Measurements from ENCODE around the gene DTNBP1.
"Not testable (repeated sequence)": the region's sequence is repeated elsewhere in the genome, so short reads cannot be mapped to it uniquely, and the experiment has no call there.

The DTNBP1 gene

DNA sequence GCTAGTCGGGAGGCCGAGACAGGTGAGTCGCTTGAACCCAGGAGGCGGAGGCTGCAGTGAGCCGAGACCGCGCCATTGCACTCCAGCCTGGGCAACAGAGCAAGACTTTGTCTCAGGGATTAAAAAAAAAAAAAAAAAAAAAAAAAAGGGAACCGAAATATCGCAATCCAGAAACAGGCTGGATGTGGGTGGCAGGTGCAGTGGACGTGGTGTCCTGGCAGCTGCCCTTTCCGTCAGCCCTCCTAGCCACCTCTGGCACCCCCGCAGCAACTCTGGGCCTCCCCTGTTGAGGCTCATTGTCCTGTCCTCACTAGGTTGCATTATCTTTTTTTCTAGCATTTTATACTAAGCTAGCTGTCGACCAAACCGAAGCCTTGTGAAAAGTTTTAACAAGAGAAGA is 113.5 kb downstream of the DTNBP1 start:
- DNase-seq, result no peak
- intact Hi-C loops (cut with DNase I), result no loop called here

DNA sequence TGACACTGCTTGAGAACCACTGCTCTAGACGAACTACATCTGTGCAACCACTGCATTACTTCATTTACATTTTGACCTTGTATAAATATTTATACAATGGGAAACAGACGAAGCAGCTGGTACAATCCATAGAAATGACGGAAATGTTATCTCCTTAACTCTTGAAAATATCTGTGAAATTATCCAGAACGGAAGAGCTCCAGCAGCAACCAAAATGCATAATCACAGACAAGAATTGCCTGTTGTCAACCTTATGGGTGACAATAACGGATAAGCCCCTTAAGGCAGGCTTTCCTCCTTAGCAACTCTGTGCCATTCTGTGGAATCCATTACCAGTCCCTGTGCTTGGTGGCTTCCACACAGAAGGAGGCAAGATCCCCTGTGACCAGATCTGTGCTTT is 115.4 kb downstream of the DTNBP1 start:
- intact Hi-C loops (cut with DNase I), result no loop called here
- DNase-seq, result no peak

DNA sequence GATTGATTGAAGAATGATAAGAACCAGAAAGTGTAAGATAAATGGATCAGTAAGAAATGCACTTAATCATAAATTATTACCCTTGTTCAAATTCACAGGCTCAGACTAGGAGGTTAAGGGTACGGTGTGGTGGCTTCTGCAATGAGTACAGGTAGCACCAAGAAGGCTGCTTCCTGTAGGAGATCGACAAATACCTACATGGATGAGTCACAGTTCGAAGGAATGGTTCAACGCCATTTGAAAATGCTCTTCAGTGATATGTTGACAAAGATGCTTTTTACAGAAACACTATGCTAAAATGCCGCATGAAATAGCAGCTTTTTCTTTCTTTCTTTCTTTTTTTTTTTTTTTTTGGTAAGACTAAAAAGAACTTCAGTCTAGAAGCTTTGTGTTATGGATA is 116.2 kb downstream of the DTNBP1 start:
- DNase-seq, result peak in 1 of 42 donors; percentile 43
- intact Hi-C loops (cut with DNase I), result no loop called here

DNA sequence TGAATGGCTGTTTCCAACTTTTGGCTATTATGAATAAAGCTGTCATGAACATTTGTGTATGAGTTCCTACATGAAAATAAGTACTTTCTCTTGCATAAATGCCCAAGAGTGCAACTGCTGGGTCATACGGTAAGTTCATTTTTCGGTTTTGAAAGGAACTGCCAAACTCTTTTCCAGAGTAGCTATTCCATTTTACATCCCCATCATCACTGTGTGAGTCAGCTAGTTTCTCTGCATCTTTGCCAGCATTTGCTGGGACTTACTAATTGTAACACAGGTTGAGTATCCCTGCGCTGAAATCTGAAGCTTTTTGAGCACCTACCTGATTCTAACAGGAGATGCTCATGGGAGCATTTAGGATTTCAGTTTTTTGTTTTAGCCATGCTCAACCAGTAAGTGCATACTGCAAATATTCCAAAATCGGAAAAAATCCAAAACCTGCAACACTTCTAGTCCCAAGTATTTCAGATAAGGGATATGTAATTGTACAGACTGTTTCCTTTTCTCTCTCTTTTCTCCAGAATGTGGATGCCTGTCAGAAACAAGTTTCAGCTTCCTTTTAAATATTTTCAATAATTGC is 118.4 kb downstream of the DTNBP1 start:
- no peak for DNase-seq
- intact Hi-C loops (cut with DNase I), result no loop called here

DNA sequence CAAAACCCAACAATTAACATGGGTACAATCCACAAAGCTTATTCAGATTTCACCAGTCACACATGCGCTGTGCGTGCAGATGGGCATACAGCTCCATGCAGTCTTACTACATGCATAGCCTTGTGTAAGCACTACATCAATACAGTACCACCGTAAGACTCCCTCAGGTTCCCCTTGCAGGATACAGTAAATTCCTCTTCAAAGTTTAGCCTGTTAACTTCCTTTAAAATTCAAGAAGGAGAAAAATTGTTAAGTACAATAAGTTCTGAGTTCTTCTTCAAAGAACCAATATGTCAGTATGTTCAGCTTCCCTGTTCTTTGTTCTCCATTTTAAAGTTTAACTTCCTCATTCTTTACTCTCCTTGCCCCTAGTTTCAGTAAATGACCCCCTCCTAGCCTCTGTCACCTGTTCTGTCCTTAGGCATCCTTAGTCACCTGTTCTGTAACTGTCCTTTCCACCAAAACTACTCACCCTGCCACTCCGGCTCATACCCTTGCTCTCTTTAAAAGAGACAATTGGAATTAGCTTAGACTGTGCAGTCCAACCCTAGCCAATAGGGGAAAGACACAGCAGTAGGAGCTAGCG is 119.4 kb downstream of the DTNBP1 start:
- DNase-seq; intact Hi-C loops (cut with DNase I): not testable (repeated sequence)

DNA sequence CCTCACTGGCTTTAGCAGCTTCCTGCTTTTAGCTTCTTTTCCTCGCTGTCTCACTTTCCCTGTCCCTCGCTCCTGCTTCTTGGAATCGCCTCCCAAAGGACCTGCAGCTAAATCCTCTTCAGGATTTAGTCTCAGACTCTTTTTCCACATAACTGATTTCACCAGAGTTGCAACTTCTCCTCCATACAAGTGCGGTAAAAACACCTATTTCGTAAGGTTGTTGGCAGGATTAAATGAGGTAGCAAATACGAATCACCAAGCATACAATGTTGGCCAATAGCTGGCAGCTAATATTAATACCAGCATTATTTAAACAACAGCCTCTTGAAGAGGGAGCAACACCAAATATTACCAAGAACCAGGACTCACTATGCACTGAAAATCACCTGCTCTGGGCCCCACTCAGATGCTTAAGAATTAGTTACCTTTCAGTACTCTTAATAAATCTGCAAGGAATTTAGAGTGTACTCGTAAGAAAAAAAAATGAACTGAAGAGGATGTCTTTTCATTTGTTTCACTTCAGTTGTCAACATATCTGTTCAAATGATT is 123.0 kb downstream of the DTNBP1 start:
- intact Hi-C loops (cut with DNase I), result no loop called here
- DNase-seq, result peak in 1 of 42 donors; percentile 28

DNA sequence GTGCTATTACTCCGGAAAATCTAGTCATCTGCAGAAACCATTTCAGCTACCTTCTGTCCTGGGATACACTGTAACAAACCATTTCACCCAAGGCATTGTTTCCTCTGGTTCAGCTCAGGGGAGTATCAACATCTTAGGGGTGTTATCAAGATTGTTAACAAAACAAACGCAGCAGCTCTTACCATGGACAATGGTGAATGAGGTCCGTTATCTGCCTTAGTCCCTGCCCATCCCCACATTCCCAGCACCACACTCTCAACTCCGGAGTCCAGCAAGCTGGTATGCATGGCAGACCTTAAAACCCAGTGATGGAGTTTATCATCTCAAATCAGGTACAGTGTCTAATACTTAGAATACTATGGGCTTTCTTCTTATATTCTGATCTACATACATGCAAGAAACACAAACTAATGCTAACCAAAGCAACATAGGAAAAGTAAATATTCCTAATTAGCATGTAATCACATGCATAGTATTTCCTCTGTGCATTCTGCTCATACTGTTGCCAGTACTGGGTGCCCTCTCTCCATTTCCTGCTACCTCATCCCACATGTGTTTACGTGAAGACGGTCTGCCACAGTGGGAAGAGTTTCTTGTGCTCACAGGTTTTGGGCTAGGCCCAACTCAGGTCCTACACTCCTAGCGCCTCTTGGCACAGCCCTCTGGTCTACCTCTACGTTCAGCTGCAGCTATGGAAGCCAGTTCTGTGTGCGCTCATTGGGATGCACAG is 123.9 kb downstream of the DTNBP1 start:
- peak in 1 of 42 donors; percentile 18 for DNase-seq
- intact Hi-C loops (cut with DNase I), result no loop called here

DNA sequence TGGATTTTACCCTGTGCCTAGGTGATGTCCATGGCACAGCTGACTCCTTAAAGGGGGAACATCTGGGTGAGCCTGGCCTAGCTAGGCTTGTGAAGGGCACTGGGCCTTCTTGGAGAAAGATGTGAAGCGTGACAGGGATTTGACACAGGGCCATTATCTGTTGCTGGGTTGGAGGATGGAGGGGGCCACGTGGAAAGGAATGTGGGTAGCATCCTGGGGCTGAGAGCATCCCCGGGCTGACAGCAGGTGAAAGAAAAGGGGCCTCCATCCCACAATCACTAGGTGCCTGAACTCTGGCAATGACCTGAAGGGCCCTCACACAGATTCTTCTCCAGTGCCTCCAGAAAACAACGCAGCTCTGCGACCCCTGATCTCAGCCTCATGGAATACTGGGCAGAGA is 124.7 kb downstream of the DTNBP1 start:
- intact Hi-C loops (cut with DNase I), result no loop called here
- DNase-seq, result peak in 1 of 42 donors; percentile 22

DNA sequence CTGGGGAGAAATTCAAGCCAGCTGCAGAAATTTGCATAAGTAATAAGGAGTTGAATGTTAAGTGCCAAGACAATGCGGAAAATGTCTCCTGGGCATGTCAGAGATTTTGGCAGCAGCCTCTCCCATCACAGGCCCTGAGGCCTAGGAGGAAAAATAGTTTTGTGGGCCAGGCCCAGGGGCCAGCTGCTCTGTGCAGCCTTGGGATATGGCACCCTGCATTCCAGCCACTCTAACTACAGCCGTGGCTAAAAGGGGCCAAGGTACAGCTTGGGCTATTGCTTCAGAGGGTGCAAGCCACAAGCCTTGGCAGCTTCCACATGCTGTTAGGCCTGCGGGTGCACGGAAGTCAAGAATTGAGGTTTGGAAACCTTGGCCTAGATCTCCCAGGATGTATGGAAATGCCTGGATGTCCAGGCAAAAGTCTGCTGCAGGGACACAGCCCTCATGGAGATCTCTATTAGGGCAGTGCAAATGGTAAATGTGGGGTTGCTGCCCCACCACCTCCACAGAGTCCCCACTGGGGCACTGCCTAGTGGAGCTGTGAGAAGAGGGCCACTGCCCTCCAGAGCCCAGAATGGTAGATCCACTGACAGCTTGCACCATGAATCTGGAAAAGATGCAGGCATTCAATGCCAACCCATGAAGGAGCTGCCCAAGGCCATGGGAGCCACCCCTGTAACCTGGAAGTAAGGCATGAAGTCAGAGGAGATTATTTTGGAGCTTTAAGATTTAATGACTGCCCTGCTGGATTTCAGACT is 126.5 kb downstream of the DTNBP1 start:
- intact Hi-C loops (cut with DNase I), result no loop called here
- peak in 1 of 42 donors; percentile 18 for DNase-seq

DNA sequence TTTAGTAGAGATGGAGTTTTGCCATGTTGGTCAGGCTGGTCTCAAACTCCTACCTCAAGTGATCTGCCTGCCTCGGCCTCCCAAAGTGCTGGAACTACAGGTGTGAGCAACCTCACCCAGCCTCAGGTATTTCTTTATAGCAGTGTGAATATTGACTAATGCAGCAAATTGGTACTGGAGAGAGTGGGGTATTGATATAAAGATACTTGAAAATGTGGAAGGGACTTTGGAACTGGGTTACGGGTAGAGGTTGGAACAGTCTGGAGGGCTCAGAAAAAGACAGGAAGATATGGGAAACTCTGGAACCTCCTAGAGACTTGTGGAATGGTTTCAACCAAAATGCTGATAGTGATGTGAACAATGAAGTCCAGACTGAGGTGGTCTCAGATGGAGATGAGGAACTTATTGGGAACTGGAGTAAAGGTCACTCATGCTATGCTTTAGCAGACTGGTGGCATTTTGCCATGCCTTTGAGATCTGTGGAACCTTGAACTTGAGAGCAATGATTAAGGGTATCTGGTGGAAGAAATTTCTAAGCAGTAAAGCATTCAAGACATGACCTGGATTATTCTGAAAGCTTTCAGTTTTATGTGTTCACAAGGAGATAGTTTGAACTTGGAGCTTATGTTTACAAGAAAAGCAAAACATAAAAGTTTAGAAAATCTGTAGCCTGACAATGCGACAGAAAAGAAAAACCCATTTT is 127.2 kb downstream of the DTNBP1 start:
- intact Hi-C loops (cut with DNase I), result no loop called here
- peak in 1 of 42 donors; percentile 17 for DNase-seq

DNA sequence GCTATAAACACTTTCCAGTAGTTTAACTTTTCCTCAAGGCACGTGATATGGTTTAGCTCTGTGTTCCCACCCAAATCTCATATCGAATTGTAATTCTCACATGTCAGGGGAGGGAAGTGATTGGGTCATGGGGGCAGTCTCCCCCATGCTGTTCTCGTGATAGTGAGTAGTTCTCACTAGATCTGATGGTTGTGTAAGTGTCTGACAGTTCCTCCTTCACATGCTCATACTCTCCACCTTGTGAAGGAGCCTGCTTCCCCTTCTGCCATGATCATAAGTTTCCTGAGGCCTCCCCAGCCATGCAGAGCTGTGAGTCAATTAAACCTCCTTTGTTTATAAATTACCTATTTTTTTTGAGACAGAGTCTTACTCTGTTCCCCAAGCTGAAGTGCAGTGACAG is 127.9 kb downstream of the DTNBP1 start:
- DNase-seq, result peak in 1 of 42 donors; percentile 37
- intact Hi-C loops (cut with DNase I), result no loop called here

DNA sequence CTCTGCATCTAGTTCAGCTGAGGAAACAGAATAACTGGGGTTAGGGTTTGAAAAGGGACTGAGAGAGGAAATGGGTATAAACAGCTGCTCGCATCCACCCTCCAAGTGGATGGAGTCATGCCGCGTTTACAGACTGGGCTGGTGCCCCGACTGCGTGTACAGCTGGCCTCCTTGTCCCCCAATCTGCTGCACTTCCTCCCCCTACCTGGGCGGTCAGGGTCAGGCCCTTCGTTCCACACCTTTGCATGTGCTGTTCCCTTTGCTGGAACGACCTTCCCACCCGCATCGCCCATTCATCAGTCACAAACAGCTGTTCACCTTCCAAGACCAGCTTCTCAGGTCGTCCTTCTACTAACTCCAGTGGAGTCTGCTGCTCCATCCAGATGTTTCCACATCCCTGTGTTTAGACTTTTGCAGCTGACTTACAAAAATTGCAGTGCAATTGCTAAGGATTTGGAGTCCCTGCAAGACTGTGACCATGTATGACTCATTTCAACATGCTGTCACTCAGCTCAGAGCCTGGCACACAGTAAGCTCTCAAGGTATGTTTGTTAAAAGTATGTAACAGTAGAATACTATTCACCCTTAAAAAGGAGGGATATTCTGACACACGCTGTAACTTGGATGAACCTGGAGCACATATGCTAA is 129.3 kb downstream of the DTNBP1 start:
- peak in 1 of 42 donors; percentile 32 for DNase-seq
- intact Hi-C loops (cut with DNase I), result no loop called here

DNA sequence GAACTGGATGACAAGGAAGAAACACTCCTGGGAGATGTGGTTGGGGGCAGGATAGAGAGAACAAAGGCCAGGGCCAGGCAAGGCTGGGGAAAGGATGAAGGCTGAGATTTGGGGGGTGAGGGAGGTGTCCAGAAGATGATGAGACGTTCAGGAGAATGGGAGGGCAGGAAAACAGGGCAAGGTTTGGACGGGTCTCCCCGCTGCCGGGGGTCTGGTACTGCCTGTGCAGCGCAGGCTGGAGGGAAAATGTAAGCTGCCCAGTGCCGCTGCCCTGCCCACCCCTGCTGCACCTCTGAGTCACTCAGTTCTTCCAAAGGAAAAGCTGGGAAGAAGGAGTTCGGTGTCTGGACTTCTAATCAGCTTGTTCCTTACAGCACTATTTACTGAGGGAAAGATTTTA is 130.9 kb downstream of the DTNBP1 start:
- intact Hi-C loops (cut with DNase I), result no loop called here
- DNase-seq, result peak in 2 of 42 donors; percentile 30 to 37

DNA sequence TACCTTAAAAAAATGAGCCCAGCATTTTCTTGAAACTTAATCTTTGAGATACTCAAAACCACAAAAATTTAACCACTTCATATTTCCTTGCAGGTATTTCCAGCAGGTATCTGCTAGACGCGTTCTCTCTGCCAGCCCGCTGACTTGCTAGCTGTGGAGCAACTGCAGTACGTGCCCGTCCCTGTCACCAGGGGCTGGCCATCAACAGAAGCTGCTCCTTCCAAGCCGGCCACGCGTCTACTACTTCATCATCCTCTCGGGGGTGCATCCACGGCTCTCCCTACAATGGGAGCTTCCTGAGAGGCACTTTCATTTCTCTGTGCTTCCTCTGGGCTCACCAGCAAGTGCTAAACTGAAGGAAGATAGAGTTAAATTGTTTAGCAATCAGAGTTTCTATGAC is 132.4 kb downstream of the DTNBP1 start:
- DNase-seq, result peak in 3 of 42 donors; percentile 13 to 37 (median 34)
- intact Hi-C loops (cut with DNase I), result no loop called here

DNA sequence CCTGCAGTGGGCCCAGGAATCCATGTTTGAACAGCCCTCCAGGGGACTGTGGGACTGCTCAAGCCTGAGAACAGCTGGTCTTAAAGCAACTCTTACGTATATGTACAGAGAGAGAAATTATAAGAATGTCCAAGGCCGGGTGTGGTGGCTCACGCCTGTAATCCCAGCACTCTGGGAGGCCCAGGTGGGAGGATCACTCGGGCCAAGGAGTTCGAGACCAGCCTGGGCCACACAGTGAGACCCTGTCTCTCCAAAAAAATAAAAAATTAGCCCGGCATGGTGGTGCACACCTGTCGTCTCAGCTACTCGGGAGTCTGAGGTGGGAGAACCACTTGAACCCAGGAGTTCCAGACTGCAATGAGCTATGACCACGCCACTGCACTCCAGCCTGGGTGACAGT is 134.0 kb downstream of the DTNBP1 start:
- intact Hi-C loops (cut with DNase I), result no loop called here
- DNase-seq, result peak in 2 of 42 donors; percentile 3 to 24

DNA sequence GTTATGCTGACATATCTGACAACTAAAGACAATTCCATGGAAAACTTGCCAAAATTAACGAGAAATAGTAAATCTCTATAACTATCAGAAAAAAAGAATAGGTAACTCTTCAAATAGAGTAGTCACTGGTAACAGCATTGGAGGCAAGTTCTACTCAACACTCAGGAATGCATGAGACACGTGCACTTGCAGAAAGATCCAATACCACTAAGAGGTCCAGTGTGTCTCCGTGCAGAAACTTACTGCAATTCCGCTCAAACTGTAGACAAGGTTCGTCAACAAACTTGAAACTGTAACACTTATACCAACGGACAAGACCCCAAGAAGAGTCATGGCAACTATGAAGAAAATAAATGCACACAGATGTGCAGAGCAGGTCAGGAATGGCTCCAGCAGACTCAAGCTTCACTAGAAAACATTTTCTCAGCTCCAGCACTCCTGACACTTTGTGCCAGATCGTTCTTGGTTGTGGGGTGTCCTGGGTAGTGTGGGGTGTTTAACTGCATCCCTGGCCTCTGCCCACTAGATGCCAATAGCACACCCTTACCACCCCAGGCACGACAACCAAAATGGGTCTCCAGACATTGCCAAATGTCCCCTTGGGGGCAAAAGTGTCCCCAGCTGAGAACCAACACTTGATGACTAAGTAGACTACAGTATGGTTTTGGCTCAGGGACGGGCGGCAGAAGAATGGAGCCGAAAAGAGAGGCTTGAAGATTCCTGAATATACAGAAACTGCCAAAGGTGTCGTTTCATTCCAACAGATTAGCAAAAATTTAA is 134.8 kb downstream of the DTNBP1 start:
- intact Hi-C loops (cut with DNase I), result no loop called here
- peak in 5 of 42 donors; percentile 1 to 29 (median 6) for DNase-seq

DNA sequence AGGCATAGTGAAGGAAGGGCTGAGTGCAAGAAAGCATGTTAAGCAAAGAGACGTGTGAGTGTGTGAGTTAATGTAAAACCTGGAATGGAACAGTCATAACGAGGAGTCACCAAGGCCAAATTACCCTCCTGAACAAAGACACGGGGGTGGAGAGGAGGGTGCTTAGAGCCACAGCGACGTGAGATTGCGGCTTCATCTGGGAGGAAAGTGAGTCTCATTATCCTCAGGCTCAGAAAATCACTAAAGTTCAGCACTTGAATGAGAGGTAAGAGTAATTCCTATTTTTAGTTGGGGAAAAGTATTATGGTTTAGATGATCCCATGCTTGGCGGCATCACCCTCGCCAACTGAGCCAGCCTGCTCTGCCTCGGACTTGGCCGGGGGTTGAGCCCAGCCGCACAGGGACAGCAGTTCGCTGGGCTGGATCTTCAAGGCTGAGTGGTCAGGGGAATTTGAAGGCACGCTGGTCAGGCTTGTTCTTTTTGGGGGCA is 136.6 kb downstream of the DTNBP1 start:
- peak in 6 of 42 donors; percentile 2 to 39 (median 22) for DNase-seq
- intact Hi-C loops (cut with DNase I), result no loop called here

Measured in head of caudate nucleus (tissue), 42 donors.